ENCODE results near the gene MRI1.

DNA sequence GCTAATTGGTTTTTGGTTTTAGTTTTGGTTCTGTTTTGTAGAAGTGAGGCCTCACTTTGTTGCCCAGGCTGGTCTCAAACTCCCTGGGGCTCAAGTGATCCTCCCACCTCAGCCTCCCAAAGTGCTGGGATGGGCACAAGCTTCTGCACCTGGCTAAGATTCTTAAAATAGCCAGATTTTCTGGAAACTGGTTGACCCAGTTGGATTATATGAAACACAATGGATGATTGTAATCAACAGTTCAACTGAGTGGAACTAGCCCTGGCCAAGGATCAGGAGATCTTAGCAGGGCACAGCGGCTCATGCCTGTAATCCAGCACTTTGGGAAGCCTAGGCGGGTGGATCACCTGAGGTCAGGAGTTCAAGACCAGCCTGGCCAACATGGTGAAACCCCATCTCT is 29.6 kb upstream of the MRI1 start:
- TF ChIP-seq EZH2 (IDR thresholded peaks at IDR 0.05) (no peak), POLR2AphosphoS5 (IDR thresholded peaks at IDR 0.05; ENCODE audit: borderline replicate concordance, low read depth, low read length) (no peak)

All from SK-N-MC (cell line).